IPS-18c (cell line): ENCODE measurements around the gene PITPNC1.
"Not testable (repeated sequence)": the region's sequence is repeated elsewhere in the genome, so short reads cannot be mapped to it uniquely, and the experiment has no call there.

ENCODE experiments used
- H3K4me3 ChIP-seq: 2 replicates; pipeline ENCODE4 v1.7.0; 2013; ENCODE audit warnings: low read depth, mild to moderate bottlenecking, low read length, moderate library complexity; ENCODE audit not compliant: insufficient read depth
- H3K9me3 ChIP-seq: one replicate; pipeline ENCODE4 v1.6.1; 2013; ENCODE audit warnings: mild to moderate bottlenecking, low read length, moderate library complexity; ENCODE audit not compliant: control insufficient read depth, insufficient read depth

PITPNC1 gene

GRCh38 chr17:67696853-67697498, 319.9 kb downstream of the PITPNC1 start:
- Histone ChIP-seq H3K9me3 (no peaks in the 10 kb centered on the region), H3K4me3 (no peak overlapping the region)

DNA sequence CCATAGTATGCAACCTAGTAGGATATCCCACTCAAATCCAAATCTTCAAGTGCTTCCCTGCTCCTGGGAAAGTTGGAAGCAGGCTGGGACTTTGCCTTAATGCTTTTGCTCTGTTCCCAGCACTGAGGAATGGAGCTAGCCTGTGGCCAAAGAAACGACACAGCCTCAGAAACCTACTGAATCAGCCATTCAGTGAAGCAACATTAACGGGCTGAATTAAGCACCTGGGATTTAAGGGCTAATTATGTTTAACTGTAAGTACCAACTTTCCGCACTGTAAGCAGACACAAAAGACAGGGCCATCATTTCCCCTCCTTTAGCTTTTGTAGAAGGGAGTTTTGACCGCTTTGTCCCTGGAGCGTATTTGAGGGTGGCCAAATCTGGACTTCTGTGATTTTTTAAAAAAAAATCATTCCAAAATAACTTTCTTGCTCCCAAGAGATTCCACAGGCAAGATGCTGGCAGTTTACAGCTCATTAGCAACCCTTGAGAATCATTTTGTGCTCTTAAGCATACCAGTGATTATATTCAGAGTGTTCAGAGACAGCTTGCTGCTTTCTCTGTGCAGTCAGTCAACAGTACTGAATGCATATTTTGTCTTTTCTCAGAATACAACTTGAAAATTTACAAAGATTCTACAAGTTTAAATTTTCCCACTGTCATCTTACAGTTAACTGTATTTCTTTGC, 323.1 kb downstream of the PITPNC1 start:
- H3K4me3 ChIP-seq: no peak overlapping the region
- H3K9me3 ChIP-seq: peaks cover 2% of the 10 kb centered on the region

GRCh38 chr17:67700725-67701119, 323.6 kb downstream of the PITPNC1 start:
- Histone ChIP-seq H3K9me3 (peaks cover 2% of the 10 kb centered on the region), H3K4me3 (no peak overlapping the region)

DNA sequence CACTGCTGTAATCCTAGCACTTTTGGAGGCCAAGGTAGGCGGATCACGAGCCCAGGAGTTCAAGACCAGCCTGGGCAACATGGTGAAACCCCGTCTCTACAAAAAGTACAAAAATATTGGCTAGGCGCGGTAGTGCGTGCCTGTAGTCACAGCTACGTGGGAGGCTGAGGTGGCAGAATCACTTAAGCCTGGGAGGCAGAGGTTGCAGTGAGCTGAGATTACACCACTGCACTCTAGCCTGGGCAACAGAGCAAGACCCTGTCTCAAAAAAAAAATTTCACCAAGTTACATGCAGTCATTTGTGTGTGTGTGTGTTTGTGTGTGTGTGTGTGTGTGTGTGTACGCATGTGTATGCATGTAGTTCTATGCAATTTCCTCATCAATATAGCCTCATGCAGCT, 325.8 kb downstream of the PITPNC1 start:
- not testable (repeated sequence) for H3K9me3 ChIP-seq, H3K4me3 ChIP-seq

GRCh38 chr17:67707442-67707841, 330.4 kb downstream of the PITPNC1 start:
- Histone ChIP-seq H3K9me3 (peaks cover 2% of the 10 kb centered on the region), H3K4me3 (no peak overlapping the region)

DNA sequence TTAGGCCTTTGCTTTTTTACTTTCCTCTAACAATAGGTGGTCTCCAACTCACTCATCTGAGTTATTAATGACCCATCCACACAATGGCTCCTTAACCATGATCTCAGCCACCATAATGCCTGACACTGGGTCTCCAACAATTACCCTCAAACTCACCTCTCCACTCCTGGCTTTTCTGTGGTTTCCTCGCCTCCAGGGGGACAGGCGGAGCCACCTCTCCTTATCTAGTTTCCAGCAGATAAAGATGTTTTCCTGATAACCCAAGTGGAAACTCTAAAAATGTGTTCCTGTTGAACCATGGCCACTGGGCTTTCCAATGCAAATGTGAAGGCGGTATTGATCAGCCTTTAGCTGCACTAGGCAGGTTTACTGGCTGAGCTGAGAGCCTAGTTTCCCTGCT, 331.3 kb downstream of the PITPNC1 start:
- peaks cover under 1% of the 10 kb centered on the region for H3K9me3 ChIP-seq
- H3K4me3 ChIP-seq: no peak overlapping the region

- H3K9me3 ChIP-seq: peaks cover 2% of the 10 kb centered on the region
- no peak overlapping the region for H3K4me3 ChIP-seq
Measured at GRCh38 chr17:67711916-67712315, 334.8 kb downstream of the PITPNC1 start.

DNA sequence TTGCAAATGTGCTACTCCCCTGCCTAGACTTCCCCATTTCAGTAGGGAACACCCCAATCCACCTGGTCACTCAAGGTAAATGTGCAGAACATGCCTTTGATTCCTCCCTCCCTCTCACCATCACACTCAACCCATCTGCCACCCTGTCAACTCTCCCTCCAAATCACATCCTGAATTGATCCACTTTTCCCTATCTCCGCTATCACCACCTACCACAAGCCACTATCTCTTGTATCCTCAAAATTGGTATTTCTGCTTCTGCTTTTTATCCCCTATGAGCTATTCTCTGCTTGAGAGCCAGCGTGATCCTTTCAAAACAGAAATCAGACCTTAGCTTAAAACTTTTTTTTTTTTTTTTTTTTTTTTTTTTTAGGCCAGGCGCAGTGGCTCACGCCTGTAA, 335.3 kb downstream of the PITPNC1 start:
- no peak overlapping the region for H3K4me3 ChIP-seq
- H3K9me3 ChIP-seq: peaks cover 2% of the 10 kb centered on the region

GRCh38 chr17:67713169-67713568, 336.1 kb downstream of the PITPNC1 start:
- Histone ChIP-seq H3K9me3 (peaks cover 2% of the 10 kb centered on the region), H3K4me3 (no peak overlapping the region)

- Histone ChIP-seq H3K4me3 (no peak overlapping the region), H3K9me3 (peaks cover 2% of the 10 kb centered on the region)
Measured at GRCh38 chr17:67716405-67716798, 339.3 kb downstream of the PITPNC1 start.

- H3K4me3 ChIP-seq: peak overlapping the region; percentile 60; the same call in 1 of the 2 replicates
- H3K9me3 ChIP-seq: peaks cover 2% of the 10 kb centered on the region
Measured at GRCh38 chr17:67717192-67717623, 340.1 kb downstream of the PITPNC1 start.

- Histone ChIP-seq H3K9me3 (peaks cover 2% of the 10 kb centered on the region), H3K4me3 (peak within 1 kb of the TSS; percentile 98)
Measured at GRCh38 chr17:67717624-67718324, 340.7 kb downstream of the PITPNC1 start, which contains the start of gene NOL11. NOL11 (plus strand) TSS chr17:67717936; CDS start chr17:67717948, 12 bp downstream.

- H3K4me3 ChIP-seq: peak overlapping the region; percentile 98
- peaks cover under 1% of the 10 kb centered on the region for H3K9me3 ChIP-seq
Measured at GRCh38 chr17:67718325-67718941, 341.4 kb downstream of the PITPNC1 start.

GRCh38 chr17:67725373-67725791, 348.3 kb downstream of the PITPNC1 start:
- Histone ChIP-seq H3K4me3 (no peak overlapping the region), H3K9me3 (no peaks in the 10 kb centered on the region)

- no peaks in the 10 kb centered on the region for H3K9me3 ChIP-seq
Measured at GRCh38 chr17:67725807-67726206, 348.7 kb downstream of the PITPNC1 start.

GRCh38 chr17:67727152-67728039, 350.3 kb downstream of the PITPNC1 start:
- not testable (repeated sequence) for H3K4me3 ChIP-seq, H3K9me3 ChIP-seq

More at GRCh38 chr17:67725807-67726206, 348.7 kb downstream of the PITPNC1 start:
- H3K4me3 ChIP-seq: no peak overlapping the region

DNA sequence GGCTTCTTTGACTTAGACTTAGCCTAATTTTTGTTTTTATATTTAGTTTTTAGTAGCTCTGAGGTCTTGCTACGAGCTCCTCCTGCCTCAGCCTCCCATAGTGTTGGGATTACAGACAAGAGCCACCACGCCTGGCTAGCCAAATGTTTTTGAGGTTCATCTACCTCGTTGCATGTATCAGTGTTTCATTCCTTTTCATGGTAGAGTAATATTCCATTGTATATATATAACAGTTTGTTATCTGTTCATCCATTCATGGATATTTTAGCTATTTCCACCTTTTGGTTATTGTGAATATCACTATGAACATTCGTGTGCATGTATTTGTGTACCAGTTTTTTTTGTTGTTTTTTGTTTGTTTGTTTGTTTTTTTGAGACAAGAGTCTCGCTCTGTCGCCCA, 352.8 kb downstream of the PITPNC1 start:
- no peak overlapping the region for H3K4me3 ChIP-seq
- H3K9me3 ChIP-seq: no peaks in the 10 kb centered on the region
